ENCODE measurements around the gene TEAD2.

TEAD2 gene

DNA sequence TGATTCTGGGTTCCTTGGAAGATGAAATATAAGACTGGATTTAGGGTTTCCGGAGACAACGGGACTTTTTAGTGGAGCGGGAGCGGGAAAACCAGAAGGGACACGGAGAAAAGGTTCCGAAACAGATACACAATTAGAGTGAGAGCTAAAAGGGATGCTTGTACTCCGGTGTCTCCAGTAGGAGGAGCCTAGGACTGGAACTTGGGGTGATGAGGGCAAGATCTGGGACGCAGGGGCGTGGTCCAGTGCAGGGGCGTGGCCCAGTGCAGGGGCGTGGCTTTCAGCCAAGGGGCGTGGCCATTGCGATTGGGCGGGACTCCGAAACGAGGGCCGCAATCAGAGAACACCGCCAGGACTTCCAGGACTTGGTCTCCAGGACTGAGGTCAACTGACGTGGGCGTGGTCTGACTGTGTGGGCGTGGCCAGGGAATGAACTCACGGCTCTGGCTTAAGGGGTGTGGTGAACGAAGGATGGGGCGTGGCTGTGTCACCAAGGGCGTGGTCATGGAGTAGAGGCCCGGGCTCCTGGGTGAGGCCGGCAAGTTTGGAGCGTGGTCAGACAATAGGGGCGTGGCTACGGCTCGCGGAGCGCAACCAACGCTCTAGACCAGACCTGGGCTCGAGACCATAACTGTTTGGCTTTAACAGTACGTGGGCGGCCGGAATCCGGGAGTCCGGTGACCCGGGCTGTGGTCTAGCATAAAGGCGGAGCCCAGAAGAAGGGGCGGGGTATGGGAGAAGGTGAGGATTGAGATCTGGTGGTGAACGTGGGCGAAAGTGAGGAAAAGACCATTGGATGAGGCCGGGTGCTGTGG is 1.3 kb upstream of the TEAD2 start, which contains the start of gene DKKL1:
TSS of gene DKKL1 (plus strand) at position 610 of the 815 bp plus-strand sequence. CDS start at position 732, 122 bp downstream.
- Histone ChIP-seq H3K9me3 (ENCODE audit: control insufficient read depth in 2 of 2, low read length in 2 of 2) (no peaks in the 10 kb centered on the region), H3K4me3 (ENCODE audit: low read length in 2 of 2) (peak within 1 kb of the TSS; percentile 61 to 72), H3K4me1 (ENCODE audit: control insufficient read depth in 2 of 2, insufficient read depth in 2 of 2, low read length in 2 of 2) (peaks cover 7 to 12% of the 10 kb centered on the region in 2 donors), H3K9ac (ENCODE audit: low read depth in 1 of 2, low read length in 2 of 2) (peak within 1 kb of the TSS; percentile 61 to 74), H3K27ac (ENCODE audit: low read depth in 2 of 2, low read length in 2 of 2) (peak within 1 kb of the TSS; percentile 77 to 80), H3K27me3 (ENCODE audit: control insufficient read depth in 2 of 2, insufficient read depth in 2 of 2, low read length in 2 of 2) (peaks cover 0 to 4% of the 10 kb centered on the region in 2 donors), H3K36me3 (ENCODE audit: control insufficient read depth in 2 of 2, insufficient read depth in 2 of 2, low read length in 2 of 2) (no peaks in the 10 kb centered on the region)

DNA sequence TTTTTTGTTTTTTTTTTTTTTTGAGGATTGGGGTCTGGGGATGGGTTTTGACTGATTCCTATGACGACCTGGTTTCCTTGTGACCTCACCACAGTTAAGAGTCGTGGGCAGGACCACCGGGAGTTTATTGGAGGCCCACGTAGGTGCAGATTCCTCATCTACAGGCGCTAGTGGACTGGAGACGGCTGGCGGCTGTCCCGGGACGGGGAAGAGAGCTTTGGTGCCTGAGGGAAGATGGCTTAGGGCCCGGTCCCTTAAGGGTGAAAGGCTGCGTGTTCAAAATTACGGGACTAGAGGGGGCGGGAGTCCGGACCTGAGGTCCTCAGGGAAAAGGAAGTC is 682 bp upstream of the TEAD2 start:
- Histone ChIP-seq H3K27me3 (ENCODE audit: control insufficient read depth in 2 of 2, insufficient read depth in 2 of 2, low read length in 2 of 2) (peaks cover 0 to 4% of the 10 kb centered on the region in 2 donors), H3K9me3 (ENCODE audit: control insufficient read depth in 2 of 2, low read length in 2 of 2) (no peaks in the 10 kb centered on the region), H3K4me1 (ENCODE audit: control insufficient read depth in 2 of 2, insufficient read depth in 2 of 2, low read length in 2 of 2) (peaks cover 7 to 12% of the 10 kb centered on the region in 2 donors), H3K27ac (ENCODE audit: low read depth in 2 of 2, low read length in 2 of 2) (peak overlapping the region; percentile 77 to 80), H3K4me3 (ENCODE audit: low read length in 2 of 2) (peak overlapping the region; percentile 61 to 72), H3K9ac (ENCODE audit: low read depth in 1 of 2, low read length in 2 of 2) (peak overlapping the region; percentile 52 to 74), H3K36me3 (ENCODE audit: control insufficient read depth in 2 of 2, insufficient read depth in 2 of 2, low read length in 2 of 2) (no peaks in the 10 kb centered on the region)

DNA sequence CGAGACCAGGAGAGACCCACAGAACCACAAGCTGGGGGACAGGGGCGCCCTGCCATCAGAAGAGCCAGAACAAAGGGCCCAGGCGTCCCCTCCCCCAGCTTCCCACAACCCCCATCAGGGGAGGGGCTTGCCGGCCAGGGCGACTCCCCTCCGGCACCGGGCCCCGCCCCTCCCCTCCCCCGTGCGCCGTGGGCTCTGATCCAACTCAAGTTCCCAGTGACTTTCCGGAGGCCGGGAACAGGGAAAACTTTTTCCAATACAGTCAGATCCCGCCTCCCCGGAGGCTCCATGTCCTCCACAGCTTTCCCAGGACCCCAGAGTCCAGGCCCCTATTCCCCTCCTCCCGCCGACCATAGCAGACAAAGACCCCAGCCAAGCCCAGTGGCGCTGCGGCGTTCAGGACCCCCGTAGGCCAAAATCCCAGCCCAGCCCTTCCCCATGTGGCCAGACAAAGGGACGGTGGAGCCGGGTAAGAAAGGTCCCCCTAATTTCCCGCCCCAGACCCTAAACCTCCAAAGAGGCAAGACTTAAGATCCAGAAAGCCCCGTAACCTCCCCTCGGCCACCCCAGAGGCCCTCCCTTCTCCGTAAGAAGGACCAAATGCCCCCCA is 673 bp downstream of the TEAD2 start:
- Histone ChIP-seq H3K4me1 (ENCODE audit: control insufficient read depth in 2 of 2, insufficient read depth in 2 of 2, low read length in 2 of 2) (peaks cover 7 to 12% of the 10 kb centered on the region in 2 donors), H3K9me3 (ENCODE audit: control insufficient read depth in 2 of 2, low read length in 2 of 2) (no peaks in the 10 kb centered on the region), H3K4me3 (ENCODE audit: low read length in 2 of 2) (peak overlapping the region; percentile 72 to 74), H3K27me3 (ENCODE audit: control insufficient read depth in 2 of 2, insufficient read depth in 2 of 2, low read length in 2 of 2) (peaks cover 0 to 4% of the 10 kb centered on the region in 2 donors), H3K9ac (ENCODE audit: low read depth in 1 of 2, low read length in 2 of 2) (peak overlapping the region; percentile 72 to 74), H3K36me3 (ENCODE audit: control insufficient read depth in 2 of 2, insufficient read depth in 2 of 2, low read length in 2 of 2) (no peaks in the 10 kb centered on the region), H3K27ac (ENCODE audit: low read depth in 2 of 2, low read length in 2 of 2) (peak overlapping the region; percentile 80 to 84)

DNA sequence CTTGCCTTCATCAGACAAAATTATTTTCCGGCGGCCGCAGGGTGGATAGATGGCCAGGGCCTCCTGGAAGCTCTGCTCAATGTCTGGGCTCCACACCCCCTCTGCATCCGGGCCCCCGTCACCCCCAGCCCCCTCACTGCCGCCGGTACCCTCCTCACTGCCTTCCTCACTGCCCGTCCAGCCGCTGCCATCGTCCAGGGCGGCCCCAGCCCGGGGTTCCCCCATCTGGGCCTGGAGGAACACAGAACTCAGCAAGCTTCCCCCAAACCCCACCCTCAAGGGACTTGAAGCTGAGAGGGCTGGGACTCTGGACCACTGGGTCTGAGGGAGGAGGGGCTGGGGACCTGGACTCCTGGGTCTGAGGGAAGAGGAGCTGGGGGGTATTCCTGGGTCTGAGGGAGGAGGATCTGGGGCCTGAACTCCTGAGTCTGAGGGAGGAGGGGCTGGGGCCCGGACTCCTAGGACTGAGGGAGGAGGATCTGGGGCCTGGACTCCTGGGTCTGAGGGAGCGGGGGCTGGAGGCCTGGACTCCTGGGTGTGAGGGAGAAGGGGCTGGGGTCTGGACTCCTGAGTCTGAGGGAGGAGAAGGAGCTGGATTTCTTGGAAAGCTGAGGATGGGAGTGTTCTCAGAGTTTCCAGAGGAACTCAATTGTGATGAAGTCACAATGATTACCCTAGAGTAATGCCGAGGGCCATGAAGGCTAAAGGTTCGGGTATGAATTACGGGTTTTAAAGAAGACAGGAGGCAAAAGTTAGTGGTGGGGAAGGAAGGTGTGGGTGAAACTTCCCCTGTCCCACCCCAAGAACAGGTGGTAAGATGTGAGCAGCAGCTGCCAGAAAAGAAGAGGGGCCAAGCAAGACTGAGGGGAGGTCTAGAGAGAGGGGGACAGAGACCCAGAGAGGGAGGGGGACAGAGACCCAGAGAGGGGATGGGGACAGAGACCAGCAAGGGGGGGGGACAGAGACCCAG is 2.1 kb downstream of the TEAD2 start:
- no peak overlapping the region for H3K9ac ChIP-seq (ENCODE audit: low read depth in 1 of 2, low read length in 2 of 2)
- H3K4me3 ChIP-seq (ENCODE audit: low read length in 2 of 2) = no peak overlapping the region
- no peak overlapping the region for H3K27ac ChIP-seq (ENCODE audit: low read depth in 2 of 2, low read length in 2 of 2)

DNA sequence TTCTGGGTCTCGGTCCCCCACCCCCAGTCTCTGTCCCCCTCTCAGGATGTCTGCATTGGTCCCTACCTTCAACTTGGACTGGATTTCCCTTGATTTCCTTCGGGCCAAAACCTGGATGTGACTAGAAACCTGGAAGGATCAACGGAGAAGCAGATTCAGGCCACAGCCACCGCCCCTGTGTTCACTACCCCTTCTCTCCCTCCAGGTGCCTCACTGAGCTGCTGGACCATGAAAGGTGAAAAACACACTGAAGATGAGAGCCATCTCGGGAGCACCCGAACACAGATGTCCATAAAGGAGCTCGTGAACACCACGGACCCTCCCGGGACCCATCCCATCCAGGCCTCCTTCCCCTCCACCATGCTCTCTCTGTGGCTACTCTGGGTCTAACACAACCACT is 5.0 kb downstream of the TEAD2 start:
- Histone ChIP-seq H3K9ac (ENCODE audit: low read depth in 1 of 2, low read length in 2 of 2) (no peak overlapping the region), H3K4me3 (ENCODE audit: low read length in 2 of 2) (no peak overlapping the region), H3K27me3 (ENCODE audit: control insufficient read depth in 2 of 2, insufficient read depth in 2 of 2, low read length in 2 of 2) (no peaks in the 10 kb centered on the region), H3K36me3 (ENCODE audit: control insufficient read depth in 2 of 2, insufficient read depth in 2 of 2, low read length in 2 of 2) (peaks cover 0 to 2% of the 10 kb centered on the region in 2 donors), H3K4me1 (ENCODE audit: control insufficient read depth in 2 of 2, insufficient read depth in 2 of 2, low read length in 2 of 2) (peaks cover 2 to 4% of the 10 kb centered on the region in 2 donors), H3K9me3 (ENCODE audit: control insufficient read depth in 2 of 2, low read length in 2 of 2) (no peaks in the 10 kb centered on the region), H3K27ac (ENCODE audit: low read depth in 2 of 2, low read length in 2 of 2) (no peak overlapping the region)

More for the DNA sequence above, 2.1 kb downstream of the TEAD2 start:
- Histone ChIP-seq H3K27me3 (ENCODE audit: control insufficient read depth in 2 of 2, insufficient read depth in 2 of 2, low read length in 2 of 2) (peaks cover 0 to 4% of the 10 kb centered on the region in 2 donors), H3K4me1 (ENCODE audit: control insufficient read depth in 2 of 2, insufficient read depth in 2 of 2, low read length in 2 of 2) (peaks cover 7 to 12% of the 10 kb centered on the region in 2 donors), H3K36me3 (ENCODE audit: control insufficient read depth in 2 of 2, insufficient read depth in 2 of 2, low read length in 2 of 2) (peaks cover 0 to 2% of the 10 kb centered on the region in 2 donors), H3K9me3 (ENCODE audit: control insufficient read depth in 2 of 2, low read length in 2 of 2) (no peaks in the 10 kb centered on the region)

DNA sequence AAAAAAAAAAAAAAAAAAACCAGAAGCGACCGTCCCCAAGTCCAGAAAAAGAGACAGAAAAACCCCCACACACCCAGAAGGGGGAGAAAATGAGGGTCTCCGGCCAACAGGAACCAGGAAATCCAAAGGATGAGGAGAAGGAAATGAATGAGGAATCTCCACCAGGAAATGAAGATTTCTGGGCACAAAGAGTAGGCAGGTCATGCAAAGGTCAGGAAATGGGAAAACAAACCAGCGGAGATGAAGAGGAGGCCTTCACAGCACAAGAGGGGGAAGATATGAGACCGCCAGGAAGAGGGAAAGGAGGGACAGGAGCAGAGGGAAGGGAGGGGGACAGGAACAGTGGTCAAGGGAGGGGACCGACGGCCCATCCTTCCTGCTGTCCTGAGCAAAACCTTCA is 5.8 kb downstream of the TEAD2 start:
- Histone ChIP-seq H3K4me3 (ENCODE audit: low read length in 2 of 2) (no peak overlapping the region), H3K4me1 (ENCODE audit: control insufficient read depth in 2 of 2, insufficient read depth in 2 of 2, low read length in 2 of 2) (no peaks in the 10 kb centered on the region), H3K9me3 (ENCODE audit: control insufficient read depth in 2 of 2, low read length in 2 of 2) (no peaks in the 10 kb centered on the region), H3K9ac (ENCODE audit: low read depth in 1 of 2, low read length in 2 of 2) (no peak overlapping the region), H3K36me3 (ENCODE audit: control insufficient read depth in 2 of 2, insufficient read depth in 2 of 2, low read length in 2 of 2) (peaks cover 0 to 2% of the 10 kb centered on the region in 2 donors), H3K27me3 (ENCODE audit: control insufficient read depth in 2 of 2, insufficient read depth in 2 of 2, low read length in 2 of 2) (no peaks in the 10 kb centered on the region), H3K27ac (ENCODE audit: low read depth in 2 of 2, low read length in 2 of 2) (no peak overlapping the region)

DNA sequence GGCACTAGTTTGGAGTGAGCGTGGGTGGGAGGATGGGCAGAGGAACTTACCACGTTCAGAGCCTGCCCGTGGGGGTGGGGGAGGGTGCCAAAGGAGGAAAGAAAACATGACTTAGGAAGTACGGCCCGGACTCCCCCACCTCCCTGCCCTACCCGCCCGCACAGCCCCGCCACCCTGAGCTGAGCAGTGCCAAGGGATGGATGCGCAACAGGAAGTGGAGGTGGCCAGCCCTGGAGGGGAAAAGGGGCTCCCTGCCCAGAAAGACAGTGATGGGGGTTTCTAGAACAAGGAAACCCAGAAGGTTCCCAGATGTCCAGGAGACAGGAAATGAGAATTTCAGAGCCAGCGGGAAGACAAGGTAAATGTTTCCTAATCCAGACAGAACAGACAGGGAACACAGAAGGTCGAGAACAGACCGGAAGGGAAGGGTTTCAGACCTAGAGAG is 6.3 kb downstream of the TEAD2 start:
- Histone ChIP-seq H3K36me3 (ENCODE audit: control insufficient read depth in 2 of 2, insufficient read depth in 2 of 2, low read length in 2 of 2) (peaks cover 0 to 2% of the 10 kb centered on the region in 2 donors), H3K27ac (ENCODE audit: low read depth in 2 of 2, low read length in 2 of 2) (no peak overlapping the region), H3K9ac (ENCODE audit: low read depth in 1 of 2, low read length in 2 of 2) (no peak overlapping the region), H3K27me3 (ENCODE audit: control insufficient read depth in 2 of 2, insufficient read depth in 2 of 2, low read length in 2 of 2) (no peaks in the 10 kb centered on the region), H3K9me3 (ENCODE audit: control insufficient read depth in 2 of 2, low read length in 2 of 2) (no peaks in the 10 kb centered on the region), H3K4me1 (ENCODE audit: control insufficient read depth in 2 of 2, insufficient read depth in 2 of 2, low read length in 2 of 2) (no peaks in the 10 kb centered on the region), H3K4me3 (ENCODE audit: low read length in 2 of 2) (no peak overlapping the region)

DNA sequence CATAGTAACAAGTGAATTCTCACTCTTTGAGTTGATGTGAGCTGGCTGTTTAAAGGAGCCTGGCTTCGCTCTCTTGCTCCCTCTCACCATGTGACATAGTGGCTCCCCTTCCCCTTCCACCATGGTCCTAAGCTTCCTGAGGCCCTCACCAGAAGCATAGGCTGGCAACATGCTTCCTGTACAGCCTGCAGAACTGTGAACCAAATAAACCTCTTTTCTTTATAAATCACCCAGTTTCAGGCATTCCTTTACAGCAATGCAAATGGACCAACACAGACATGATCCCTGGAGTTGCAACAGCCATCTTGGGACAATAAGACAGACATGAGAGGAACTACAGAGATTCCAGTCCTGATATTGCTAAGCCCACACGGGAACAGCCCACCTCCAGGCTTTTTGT is 12.6 kb downstream of the TEAD2 start:
- H3K36me3 ChIP-seq (ENCODE audit: control insufficient read depth in 2 of 2, insufficient read depth in 2 of 2, low read length in 2 of 2) = peaks cover 0 to 6% of the 10 kb centered on the region in 2 donors

DNA sequence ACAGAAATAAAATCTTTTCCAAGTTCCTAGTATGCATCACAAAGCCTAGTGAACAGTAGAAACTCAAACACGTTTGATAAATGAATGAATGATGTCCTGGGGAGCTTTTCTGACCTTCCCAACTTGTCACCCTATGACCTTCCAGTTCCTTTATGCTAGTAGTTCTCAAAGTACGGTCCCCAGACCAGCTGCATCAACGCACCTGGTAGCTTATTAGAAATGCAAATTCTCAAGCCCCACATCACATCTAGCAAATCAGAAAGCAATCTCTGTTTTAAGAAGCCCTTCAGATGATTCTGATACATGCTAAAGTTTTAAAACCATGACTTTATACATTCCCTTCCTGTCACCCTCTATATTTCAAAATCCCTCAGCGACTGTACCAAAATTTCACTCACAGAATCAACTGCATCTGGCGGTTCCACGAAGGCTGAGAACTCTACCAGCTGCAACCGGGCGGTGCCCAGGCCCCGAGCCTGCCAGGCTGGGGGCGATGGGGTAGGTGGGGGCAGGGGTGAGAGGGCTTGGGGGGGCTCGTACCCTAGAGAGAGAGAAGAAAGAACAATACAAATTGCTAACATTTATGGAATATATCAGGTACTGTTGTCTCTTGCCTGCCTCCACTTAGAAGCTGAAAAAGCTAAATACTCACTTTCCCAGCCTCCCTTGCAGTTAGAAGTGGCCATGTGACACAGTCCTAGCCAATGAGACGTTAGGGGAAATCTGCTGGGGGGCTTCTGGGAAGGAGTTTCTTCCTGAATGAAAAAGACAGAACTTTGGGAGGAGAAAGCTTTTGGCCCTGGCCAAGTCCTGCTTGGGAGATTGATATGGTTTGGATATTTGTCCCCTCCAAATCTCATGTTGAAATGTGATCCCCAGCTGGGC is 13.7 kb downstream of the TEAD2 start:
- peaks cover 0 to 8% of the 10 kb centered on the region in 2 donors for H3K36me3 ChIP-seq (ENCODE audit: control insufficient read depth in 2 of 2, insufficient read depth in 2 of 2, low read length in 2 of 2)
- H3K27me3 ChIP-seq (ENCODE audit: control insufficient read depth in 2 of 2, insufficient read depth in 2 of 2, low read length in 2 of 2) = no peaks in the 10 kb centered on the region
- no peak overlapping the region for H3K4me3 ChIP-seq (ENCODE audit: low read length in 2 of 2)
- H3K4me1 ChIP-seq (ENCODE audit: control insufficient read depth in 2 of 2, insufficient read depth in 2 of 2, low read length in 2 of 2) = no peaks in the 10 kb centered on the region
- no peak overlapping the region for H3K9ac ChIP-seq (ENCODE audit: low read depth in 1 of 2, low read length in 2 of 2)
- no peak overlapping the region for H3K27ac ChIP-seq (ENCODE audit: low read depth in 2 of 2, low read length in 2 of 2)
- no peaks in the 10 kb centered on the region for H3K9me3 ChIP-seq (ENCODE audit: control insufficient read depth in 2 of 2, low read length in 2 of 2)

More for the DNA sequence above, 12.6 kb downstream of the TEAD2 start:
- Histone ChIP-seq H3K9ac (ENCODE audit: low read depth in 1 of 2, low read length in 2 of 2) (no peak overlapping the region), H3K4me3 (ENCODE audit: low read length in 2 of 2) (no peak overlapping the region), H3K27me3 (ENCODE audit: control insufficient read depth in 2 of 2, insufficient read depth in 2 of 2, low read length in 2 of 2) (no peaks in the 10 kb centered on the region), H3K9me3 (ENCODE audit: control insufficient read depth in 2 of 2, low read length in 2 of 2) (no peaks in the 10 kb centered on the region), H3K27ac (ENCODE audit: low read depth in 2 of 2, low read length in 2 of 2) (no peak overlapping the region), H3K4me1 (ENCODE audit: control insufficient read depth in 2 of 2, insufficient read depth in 2 of 2, low read length in 2 of 2) (no peaks in the 10 kb centered on the region)

Data from mucosa of rectum (tissue), 2 donors.